Central memory CD4-positive, alpha-beta T cell (primary cell): Measurements from ENCODE around the gene ANKRD42.
"Not testable (repeated sequence)": the region's sequence is repeated elsewhere in the genome, so short reads cannot be mapped to it uniquely, and the experiment has no call there.

Source experiments
- DNase-seq: peaks from one replicate; pipeline ENCODE4 v3.0.0; 2022

Gene ANKRD42

DNA sequence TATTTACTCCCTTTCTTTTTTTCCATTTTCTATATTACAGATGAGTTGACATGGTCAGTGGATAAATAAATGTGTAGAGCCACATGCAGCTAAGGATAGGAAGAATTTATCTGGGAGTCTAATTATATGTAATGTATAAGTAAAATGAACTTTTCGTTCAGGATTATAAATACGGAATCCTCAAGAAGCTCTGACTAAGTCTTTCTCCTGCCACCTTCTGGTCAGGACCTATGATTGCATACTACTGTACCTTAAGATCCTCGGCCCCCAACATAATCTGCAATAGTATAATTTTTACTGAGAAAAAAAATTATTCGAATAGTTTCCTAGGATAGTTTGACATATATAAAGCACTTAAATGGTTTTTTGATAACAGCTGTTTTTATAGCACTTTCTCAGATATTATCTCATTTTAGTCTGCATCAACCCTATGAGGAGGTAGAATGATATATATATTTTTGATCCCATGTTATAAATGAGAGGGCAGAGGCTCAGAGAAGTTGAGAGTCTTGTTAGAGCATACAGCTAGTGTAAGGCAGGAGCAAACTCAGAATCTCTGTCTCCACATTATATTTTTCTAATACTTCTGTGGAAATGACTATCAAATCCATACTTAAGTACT is 56.6 kb downstream of the ANKRD42 start:
- DNase-seq: peak; percentile 23

DNA sequence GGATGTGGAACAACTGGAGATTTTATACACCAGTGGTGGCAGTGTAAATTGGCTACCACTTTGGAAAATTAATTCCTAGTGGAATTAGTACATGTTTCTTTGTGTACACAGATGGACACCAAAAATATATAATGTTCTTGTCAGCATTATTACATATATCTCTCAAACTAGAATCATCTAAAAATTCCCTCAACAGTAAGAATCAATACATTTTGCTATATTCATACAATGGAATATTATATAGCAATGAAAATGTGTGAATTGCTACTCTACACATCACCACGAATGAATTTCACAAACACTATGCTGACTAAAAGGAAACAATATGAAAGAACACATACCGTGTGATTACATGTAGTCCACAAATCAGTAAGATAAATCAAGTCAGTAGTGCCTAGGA is 58.8 kb downstream of the ANKRD42 start:
- DNase-seq: no peak

DNA sequence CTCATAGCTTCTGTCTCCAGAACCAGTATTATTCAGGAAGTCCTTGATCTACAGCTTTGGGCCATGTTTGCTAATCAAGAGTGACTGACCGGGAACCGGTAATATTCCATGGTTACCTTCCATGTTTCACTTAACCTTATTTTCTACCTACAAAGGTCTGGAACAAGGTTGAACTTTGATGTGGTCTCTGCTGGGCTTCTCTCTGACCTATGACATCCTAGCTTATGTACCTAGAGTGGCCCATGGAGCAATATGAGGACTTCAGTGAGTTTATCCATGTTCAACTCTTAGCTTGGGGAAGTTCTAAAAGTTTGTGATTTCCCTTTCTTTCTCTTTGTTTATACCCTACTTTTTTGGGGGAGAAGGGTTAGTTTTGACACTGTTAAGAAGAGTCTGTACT is 59.4 kb downstream of the ANKRD42 start:
- no peak for DNase-seq

DNA sequence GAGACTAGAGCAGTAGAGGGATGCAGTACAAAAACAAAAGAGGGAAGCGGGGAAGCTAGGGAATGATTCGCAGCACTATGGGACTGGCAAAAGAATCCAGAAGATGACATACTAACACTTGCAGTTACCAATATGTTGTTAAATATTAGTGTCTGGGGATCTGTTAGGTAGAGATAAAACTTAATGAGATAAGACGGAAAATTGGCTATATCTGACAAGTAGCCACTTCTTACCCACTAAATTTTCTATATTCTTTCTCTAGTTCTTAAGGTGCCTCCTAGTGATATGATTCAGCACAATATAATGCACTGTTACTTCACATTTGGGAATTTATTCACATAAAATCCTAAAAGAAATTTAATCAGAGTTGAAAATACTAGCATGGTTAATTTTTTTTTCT is 61.9 kb downstream of the ANKRD42 start:
- DNase-seq: no peak

DNA sequence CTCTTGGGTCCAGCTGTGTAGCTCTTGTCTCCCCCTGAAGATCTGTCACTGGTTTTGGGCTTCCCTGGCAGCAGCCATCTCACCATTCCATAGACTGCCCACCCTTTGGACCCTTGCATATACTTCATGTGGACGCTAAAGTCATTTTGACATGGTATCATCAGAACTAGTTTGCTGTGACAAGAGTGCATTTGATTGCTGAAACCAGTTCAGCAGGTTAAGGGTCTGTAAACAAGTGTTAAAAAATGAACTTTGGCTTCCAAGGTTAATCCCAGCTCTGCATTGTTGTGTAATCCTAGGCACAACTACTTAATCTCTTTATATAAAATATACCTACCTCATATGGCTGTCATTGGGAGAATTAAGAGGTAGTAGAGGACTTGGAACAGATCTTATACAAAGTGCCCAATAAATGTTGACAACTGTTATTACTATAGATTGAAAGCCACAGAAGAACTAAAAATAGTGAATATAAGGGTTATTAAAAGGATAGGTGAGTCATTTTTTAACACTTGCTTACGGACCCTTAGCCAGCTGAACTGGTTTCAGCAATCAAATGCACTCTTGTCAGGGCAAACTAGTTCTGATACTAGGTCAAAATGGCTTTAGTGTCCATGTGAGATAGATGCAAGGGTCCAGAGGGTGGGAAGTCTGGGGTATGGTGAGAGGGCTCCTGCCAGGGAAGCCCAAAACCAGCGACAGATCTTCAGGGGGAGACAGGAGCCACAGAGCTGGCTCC is 63.3 kb downstream of the ANKRD42 start:
- DNase-seq: no peak

DNA sequence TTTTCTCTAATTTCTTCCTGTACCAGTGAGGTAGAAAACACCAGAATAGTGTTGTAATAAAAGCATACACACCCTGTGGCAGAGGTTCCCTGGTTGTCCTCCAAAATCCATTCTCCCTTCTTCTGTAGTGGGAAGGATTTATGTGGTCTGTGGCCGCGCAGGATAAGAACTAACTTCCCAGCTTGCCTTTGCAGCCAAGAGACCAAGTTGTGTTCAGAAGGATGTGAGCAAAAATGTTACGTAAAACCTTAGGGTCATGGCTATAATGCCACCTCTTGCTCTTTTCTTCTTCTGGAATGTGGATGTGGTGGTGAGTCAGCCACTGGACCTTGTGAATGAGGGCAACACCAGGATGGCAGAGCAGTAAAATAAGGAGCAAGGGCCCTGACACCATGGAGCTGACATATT is 64.3 kb downstream of the ANKRD42 start:
- no peak for DNase-seq

DNA sequence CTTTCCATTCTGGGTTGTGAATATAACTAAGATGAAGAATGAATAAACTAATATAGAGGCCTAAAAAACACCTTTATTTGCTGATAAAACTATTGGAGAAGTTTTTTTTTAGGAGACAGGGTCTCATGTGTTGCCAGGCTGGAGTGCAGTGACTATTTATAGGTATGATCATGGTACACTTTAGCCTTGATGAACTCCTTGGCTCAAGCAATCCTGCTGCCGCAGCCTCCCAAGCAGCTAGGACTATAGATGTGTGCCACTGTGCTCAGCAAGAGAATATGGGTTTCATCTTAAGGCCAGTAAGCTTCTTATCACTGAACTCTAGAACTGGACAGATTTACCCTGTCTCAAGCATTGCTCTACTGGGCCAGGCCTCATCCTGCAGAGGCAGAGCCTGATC is 66.0 kb downstream of the ANKRD42 start:
- DNase-seq: no peak

DNA sequence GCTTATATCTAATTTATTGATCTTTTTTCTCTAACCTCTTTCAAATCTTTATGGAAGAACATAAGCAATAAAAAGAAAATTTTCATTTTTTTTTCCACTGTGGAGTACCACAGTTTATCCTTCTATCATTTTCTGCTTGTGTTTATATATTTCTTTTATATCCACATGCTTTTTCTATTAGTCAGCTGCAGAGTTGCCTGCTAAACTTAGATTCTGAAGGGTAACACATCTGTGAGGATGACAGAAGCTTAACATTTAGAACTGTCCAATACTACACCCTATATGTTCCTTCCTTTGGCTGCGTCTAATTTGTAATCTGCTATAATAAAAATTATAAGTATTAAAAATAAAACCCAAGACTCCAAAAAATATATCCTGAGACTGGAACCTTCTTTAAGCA is 71.8 kb downstream of the ANKRD42 start:
- no peak for DNase-seq

DNA sequence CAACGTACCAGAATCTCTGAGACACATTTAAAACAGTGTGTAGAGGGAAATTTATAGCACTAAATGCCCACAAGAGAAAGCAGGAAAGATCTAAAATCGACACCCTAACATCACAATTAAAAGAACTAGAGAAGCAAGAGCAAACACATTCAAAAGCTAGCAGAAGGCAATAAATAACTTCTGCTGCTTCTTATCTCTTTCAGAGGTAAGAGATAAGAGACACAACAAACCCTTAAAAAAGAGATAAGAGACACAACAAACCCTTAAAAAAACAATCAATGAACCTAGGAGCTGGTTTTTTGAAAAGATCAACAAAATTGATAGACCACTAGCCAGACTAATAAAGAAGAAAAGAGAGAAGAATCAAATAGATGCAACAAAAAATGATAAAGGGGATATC is 75.6 kb downstream of the ANKRD42 start:
- not testable (repeated sequence) for DNase-seq

DNA sequence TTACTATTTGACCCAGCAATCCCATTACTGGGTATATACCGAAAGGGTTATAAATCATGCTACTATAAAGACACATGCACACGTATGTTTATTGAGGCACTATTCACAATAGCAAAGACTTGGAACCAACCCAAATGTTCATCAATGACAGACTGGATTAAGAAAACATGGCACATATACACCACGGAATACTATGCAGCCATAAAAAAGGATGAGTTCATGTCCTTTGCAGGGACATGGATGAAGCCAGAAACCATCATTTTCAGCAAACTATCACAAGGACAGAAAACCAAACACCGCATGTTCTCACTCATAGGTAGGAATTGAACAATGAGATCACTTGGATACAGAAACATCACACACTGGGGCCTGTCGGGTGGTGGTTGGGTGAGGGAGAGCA is 78.2 kb downstream of the ANKRD42 start:
- DNase-seq: not testable (repeated sequence)

DNA sequence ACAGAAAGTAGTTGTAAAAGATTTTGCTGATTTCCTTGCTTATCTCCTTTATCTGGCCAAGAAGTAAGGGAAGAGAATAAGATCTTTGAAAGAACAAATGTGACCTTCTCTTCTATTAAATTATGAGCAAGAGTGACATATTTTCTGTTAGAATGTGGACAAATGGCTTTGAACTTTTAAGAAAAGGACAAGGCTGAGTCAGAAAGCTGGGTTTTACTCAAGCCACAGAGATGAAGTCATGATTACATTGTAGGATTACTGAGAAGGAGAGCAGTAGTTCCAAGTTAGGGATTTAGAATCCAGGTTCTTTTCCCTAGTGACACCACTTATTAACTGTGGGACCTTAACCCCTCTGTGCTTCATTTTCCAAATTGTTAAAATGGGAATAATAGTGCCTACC is 79.1 kb downstream of the ANKRD42 start:
- DNase-seq: no peak

DNA sequence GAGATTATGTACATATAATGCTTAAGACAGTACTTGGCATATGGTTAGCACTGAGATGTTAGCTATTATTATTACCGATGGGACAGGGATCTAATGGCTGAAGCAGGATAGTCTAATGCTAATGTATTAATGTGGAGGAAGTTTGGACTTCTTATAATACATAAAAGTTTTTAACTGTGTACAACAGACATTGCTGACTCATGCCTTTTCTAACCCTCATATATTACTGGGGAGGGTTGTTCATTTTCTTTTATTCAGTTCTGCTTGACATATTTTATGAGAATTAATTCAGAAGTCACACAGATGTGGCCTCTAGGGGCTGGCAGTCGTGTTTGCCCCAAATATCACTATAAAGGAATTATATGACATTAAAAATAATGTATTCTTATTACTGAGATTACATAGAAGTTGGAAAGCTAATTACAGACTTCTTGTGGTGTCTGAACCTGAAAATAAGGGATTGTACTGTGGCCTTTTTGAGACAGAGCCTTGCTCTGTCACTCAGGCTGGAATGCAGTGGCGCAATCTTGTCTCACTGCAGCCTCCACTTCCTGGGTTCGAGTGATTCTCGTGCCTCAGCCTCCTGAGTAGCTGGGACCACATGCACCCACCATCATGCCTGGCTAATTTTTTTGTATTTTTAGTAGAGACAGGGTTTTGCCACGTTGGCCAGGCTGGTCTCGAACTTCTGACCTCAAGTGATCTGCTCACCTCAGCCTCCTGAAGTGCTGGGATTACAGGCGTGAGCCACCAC is 82.6 kb downstream of the ANKRD42 start:
- DNase-seq: no peak

DNA sequence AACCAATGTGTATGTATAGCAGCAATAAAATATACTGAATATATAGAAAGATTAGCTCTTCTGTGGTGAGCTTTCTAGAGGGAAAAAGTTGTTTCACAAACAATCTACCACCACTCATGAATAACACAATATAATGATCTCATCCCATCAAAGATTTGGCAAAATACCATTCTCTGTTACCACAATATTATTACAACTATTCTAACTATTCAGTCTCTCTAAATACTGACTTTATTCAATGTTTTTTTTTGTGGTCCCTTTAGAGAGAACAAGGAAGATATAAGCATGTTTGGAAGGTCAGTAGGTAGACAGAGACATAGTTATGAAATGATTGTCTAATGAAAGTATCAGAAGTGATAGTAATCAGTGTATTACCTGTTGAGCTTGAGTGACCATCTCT is 84.8 kb downstream of the ANKRD42 start:
- no peak for DNase-seq

DNA sequence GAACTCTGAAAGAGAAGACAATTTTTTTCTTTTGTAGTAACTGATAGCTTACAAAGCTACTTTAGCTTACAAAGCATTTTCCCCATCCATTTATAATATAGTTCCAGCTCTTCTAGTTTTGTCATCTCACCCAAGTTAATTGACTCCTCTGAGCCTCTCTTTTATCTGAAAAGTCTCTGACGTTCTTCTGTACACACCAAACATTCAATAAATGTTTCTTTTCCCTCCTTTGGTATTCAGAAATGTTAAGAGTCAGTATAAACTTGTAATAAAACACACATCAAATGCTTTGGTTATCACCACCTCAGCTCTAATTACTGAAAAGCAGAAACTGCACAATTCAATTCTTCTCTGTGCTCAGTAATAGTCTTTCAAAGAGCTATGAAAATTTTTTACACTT is 86.7 kb downstream of the ANKRD42 start:
- no peak for DNase-seq

DNA sequence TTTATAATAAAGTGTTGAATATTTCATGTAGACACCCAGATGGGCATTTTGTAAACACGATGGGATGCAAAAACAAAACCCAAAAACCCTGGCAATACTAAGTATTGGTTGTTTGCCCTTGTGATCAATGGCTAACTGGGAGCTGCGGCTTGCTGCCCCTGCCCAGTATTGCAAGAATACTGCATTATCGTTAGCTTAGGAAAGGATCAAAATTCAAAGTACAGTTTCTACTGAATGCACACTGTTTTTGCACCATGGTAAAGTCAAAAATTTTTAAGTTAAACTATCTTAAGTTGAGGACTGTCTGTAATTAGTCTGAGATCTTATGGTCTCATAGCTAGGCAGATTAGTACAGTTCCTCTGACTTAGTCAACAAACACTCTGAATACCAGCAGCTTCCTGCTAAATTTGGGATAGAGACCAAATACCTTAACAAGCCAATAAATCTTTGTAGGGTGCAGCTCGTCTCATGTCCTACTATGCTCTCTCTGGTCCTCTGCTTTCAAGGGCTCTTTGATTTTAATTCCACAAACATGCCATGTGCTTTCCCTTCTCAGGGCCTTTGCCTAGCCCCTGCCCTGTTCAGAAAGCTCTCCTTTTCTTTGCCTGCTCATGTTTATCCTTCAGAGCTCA is 88.7 kb downstream of the ANKRD42 start:
- DNase-seq: no peak

DNA sequence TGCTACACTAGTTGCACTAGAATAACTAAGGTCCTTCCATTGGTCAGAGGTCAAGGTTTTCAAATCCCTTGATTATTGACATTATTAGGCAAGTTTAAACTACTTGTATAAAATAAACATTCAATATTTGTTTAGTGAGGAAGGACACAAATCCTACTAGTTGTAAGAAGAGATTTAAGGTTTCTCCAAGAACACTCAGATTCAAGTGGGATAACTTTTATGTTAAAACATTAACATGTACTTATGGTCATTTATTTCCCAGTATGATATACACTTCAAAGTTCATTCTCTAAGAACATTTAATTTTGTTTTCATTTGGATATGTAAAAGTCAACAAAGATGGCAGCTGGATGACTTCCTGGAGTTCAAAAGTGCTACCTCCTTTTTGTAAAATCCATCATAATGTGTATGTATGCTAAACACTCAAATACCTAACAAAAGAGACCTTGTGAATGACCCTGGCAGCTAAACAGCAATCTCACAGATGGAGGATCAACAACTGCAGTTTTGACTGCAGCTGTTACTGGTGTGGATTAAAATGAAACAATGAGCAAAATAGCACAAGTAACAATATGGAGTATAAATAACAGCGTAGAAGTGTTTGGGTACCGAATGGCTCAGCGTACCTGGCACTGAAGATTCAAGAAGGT is 91.1 kb downstream of the ANKRD42 start:
- no peak for DNase-seq

DNA sequence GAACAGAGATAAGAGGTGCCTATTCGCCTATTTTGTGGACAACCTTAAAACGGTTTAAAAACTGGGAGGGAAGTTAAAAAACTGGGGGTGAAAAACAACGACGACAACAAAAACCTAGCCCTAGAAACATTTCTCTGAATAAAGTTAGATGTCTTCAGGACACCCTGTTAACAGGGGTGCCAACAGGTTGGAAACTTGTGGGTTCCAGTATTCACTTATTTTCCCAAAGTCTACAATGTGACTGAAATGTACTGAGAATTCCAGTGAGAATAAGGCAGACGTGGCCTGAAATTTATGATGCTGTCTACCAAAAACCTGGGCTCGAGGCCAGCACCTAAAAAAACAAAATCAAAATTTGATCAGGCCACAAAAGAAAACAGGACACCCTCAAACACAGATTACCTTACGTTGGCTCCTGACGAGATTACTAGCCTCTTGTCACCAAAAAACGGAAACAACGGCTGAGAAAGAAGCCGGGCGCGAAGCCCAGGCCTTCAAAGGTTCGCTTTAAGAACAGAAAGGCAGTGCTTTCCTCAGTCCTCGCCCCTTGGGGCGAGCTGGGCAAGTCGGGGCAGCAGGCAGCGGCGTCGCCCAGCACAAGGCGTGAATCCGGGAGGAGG is 91.7 kb downstream of the ANKRD42 start:
- no peak for DNase-seq

DNA sequence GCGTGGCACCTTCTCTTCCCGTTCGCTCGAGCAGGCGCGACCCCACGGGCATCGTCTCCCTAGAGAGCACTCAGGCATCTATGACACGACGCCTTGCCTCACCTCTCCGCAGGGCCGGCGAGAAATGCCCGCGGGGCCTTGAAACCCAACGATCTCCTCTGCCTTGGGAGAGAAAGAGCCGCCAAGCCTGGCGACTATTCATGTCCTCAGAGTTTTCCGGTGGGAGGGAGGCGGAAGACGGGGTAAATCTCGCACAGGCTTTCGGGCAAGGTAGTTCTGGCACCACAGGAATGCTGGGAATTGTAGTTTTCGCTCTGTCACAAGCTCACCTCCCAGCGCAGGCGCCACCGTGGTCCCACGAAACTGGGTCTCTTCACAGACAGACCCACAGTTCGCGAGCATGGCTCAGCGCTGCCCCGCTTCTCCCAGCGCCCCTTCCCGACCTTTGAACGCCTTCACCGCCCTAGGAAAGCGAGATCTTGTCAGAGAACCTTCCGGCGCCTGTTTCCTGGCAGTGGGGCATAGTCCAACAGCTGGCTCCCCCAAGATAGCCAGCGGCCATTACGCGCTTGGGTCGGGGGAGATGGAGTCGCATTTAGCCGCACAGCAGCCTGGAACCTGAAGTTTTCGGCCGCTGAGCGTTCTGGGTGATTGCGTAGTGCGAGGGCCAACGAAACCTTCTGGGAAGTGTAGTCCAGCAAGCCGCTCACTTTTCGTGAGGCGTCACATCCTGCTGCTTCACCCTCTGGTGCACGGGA is 92.4 kb downstream of the ANKRD42 start, which contains the start of gene CCDC90B:
Gene CCDC90B, minus strand, starts transcription at position 597 of the 758 bp plus-strand sequence. Its CDS starts 395 bp downstream, at position 202.
- DNase-seq: peak; percentile 96

DNA sequence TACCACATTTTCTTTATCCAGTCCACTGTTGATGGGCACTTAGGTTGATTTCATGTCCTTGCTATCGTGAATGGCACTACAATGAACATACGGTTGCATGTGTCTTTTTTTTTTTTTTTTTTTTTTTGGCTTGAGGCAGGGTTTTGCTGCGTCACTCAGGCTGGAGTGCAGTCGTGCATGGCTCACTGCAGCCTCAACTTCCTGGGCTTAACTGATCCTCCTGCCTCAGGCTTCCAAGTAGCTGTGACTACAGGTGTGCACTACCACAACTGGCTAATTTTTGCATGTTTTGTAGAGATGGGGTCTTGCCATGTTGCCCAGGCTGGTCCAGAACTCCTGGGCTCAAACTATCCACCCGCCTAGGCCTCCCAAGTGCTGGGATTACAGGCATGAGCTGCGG is 94.1 kb downstream of the ANKRD42 start:
- no peak for DNase-seq

DNA sequence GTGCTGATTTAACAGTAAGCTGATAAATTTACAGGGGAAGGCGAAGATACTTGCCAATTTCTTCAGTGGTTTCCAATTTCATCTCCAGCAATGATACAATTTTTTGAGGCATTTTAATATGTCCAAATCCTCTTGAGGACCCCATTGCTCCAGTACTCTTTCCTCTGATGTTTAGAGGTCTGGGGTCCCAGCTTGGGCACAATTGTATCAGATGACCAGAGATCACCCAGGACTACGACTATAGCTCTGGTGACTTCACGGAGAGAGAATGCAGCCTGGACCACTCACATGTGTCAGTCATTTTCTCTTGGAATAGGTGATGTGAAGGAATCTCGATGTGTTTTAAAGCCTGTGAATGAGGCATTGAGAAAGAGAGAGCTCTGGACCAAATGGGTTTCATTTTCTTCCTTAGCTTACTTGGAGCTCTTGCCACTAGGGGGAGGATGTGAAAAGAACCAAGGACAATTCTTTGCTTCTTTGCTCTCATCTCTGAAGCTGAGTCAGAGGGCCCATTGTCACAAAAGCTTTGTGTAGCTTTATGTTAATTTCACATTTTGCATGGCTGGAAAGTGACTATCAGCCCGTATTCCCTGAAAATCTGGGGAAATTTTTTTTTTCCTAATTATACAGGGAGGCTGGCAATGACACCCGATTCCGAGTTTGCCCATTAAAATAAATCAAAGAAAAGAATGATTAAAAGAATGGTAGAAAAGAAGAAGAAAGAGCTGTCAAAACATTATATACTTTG is 99.4 kb downstream of the ANKRD42 start:
- DNase-seq: peak; percentile 17

DNA sequence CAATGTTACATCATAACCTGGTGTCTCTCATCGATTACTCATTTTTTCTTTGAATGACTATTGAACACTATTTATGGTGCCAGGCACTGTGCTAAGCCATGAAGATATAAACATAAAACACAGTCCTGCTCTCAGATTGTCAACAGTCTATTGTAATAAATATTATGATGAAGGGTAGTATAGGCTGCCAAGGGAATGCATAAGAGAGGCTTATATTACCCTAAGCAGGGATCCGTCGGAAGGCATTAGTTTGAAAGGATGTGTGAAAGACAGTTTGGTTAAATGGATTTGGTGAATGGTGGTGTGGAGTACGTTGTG is 99.9 kb downstream of the ANKRD42 start:
- DNase-seq: no peak
